WI38 (cell line): ENCODE data around the gene TMOD3.

Source experiments
- H3K4me3 ChIP-seq: 2 replicates; pipeline ENCODE4 v1.5.1; 2011; ENCODE audit warnings: low read depth, mild to moderate bottlenecking, control low read depth, low read length
- TF ChIP-seq, protein P1 (sequence below): IDR thresholded peaks from 2 replicates; pipeline ENCODE4 v1.5.1; 2012; ENCODE audit warnings: low read depth, mild to moderate bottlenecking, control low read depth, low read length

The TMOD3 gene

DNA sequence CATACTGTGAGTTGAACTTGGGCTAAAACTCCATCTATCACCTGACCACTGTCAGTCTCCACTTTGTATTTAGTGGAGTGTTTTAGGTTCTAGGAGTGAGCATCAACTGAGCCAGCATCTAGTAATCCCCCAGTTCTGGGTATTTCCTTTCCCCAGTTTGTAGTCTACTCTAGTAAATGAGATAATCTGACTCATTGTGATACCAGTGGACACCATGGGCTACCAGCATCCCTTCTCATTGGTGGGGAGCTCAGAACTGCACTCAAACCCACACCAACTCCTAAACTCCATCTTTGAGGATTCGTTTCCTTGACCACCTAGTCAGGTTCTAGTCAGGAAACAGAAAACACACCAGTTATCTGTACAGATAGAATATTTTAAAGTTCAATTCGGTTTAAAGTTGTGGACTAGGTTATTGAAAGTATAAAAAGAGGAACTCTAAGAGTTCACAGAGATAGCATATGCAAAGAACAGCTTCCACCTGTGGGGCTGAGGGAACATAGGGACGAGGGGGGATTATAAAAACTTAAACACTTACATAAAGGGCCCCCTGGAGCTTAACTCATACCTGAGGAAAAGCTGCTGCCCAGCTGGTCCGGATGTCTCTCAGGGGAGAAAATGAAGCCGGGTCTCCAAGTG lies 106.1 kb downstream of the TMOD3 start:
- TF ChIP-seq, protein P1, sequence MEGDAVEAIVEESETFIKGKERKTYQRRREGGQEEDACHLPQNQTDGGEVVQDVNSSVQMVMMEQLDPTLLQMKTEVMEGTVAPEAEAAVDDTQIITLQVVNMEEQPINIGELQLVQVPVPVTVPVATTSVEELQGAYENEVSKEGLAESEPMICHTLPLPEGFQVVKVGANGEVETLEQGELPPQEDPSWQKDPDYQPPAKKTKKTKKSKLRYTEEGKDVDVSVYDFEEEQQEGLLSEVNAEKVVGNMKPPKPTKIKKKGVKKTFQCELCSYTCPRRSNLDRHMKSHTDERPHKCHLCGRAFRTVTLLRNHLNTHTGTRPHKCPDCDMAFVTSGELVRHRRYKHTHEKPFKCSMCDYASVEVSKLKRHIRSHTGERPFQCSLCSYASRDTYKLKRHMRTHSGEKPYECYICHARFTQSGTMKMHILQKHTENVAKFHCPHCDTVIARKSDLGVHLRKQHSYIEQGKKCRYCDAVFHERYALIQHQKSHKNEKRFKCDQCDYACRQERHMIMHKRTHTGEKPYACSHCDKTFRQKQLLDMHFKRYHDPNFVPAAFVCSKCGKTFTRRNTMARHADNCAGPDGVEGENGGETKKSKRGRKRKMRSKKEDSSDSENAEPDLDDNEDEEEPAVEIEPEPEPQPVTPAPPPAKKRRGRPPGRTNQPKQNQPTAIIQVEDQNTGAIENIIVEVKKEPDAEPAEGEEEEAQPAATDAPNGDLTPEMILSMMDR, result no peak

DNA sequence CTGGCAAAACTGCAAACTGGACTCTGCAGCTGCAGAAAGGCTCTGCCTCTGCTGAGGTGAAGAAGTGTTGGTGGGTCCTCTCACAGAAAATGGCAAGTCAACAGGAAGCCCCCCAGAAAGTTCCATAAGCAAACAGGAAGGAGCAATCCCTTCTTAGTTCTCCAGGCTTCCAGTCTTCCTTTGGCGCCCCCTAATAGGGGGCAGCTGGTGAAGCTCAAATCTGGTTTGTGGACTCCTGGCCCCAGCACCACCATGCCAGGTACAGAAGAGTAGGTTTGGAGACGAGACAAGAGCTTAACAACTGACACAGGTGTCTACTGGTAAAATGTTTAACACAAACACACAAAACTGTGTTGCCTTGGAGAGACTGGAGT lies 106.6 kb downstream of the TMOD3 start:
- no peak overlapping the region for H3K4me3 ChIP-seq
- TF ChIP-seq, protein P1, result no peak

More for the DNA sequence above, 106.1 kb downstream of the TMOD3 start:
- no peak overlapping the region for H3K4me3 ChIP-seq

DNA sequence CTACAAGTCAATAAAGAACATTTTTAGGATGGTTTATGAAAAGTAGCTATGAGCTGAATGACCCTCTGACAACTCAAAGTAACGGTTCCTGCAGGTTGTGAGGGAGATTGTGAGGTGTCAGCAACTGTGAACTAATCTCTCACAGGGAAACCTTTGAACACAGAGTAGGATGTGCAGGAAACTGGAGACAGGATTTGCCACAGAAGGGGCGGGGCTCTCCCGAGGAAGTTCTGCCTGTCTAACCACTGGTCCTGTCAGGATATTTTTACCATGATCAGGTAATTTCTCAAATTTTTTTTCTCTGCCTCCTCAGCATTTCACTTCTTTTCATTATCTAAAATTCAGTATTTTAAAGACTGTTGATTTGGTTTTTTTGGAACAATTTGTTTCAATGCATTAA lies 108.8 kb downstream of the TMOD3 start:
- TF ChIP-seq, protein P1, result no peak
- H3K4me3 ChIP-seq, result no peak overlapping the region

DNA sequence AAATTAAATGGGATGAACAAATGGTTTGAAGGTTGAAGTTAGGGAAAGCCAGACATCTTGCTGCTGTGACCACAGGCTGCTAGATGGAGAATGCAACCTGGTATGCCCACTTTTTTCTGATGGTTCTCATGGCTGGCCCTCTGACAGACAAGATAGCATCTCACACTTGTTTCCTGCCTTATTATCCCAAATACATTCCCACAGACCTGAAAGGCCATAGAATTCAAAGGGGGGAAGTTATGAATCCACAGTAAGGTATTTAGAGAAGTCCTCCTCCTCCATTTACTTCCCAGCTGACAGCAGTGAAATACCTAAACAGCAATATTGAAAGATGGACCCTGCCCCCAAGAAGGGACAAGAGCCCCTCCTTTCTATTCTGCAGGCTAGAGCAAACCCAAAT lies 109.8 kb downstream of the TMOD3 start:
- TF ChIP-seq, protein P1, result no peak

DNA sequence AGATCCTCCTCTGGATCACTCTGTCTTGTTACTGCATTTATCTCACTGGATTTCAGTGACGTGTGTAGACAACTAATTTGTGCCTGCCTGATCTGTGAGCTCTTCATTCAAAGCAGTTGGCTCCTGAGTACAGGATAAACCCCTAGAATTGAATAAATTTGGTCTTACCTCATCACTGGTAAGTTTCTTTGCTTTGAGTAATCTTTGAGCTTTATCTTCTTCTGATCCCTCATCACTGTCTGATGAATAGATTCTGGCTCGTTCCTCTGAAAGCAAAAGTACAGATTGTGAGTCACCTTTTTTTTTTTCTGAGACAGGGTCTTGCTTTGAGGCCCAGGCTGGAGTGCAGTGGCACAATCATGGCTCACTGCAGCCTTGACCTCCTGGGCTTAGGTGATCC lies 117.7 kb downstream of the TMOD3 start:
- no peak overlapping the region for H3K4me3 ChIP-seq
- TF ChIP-seq, protein P1, result no peak

More for the DNA sequence above, 109.8 kb downstream of the TMOD3 start:
- no peak overlapping the region for H3K4me3 ChIP-seq

DNA sequence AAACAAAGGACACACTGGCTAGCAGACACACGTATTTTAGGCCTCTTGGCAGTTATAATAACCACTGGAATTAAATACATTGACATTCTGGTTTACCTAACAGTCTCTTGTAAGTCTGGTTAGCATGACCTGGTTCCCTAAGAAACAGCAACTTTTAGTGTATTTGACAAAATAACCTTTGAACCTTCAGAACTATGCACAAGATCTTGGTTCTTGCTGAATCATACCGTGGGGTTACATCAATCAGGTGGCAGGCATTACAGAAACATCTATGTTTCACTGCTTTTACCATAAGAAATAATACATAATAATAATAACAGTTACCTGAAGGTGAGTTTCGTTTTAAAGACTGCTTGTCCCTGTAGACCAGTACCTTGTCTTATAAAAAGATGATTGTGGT lies 123.4 kb downstream of the TMOD3 start:
- H3K4me3 ChIP-seq, result no peak overlapping the region
- TF ChIP-seq, protein P1, result no peak

DNA sequence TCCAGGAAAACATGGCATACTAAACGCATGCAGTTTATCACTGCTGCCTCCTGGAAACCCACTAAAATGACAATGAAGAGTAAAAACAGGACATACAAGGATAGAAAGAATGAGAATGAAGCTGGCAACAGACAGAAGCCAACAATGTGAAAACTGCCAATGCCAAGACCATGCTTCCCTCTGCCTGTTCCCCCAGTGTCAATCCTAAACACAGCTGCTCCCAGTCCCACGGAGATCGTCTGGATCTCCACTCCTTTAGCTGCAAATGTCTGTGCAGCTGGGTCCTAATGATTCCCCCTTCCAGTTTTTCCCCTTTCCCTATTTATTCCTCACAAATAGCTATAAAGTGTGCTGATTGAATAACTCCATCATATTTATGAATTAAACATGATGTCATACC lies 126.1 kb downstream of the TMOD3 start:
- TF ChIP-seq, protein P1, result no peak
- no peak overlapping the region for H3K4me3 ChIP-seq
